SHP77 (cell line): ENCODE measurements around the gene R3HDM2.
"Not testable (repeated sequence)": the region's sequence is repeated elsewhere in the genome, so short reads cannot be mapped to it uniquely, and the experiment has no call there.

Experiments used
- DNase-seq, 2 experiments: peaks; one replicate each; lab custom pipeline; 2025; lab: John Stamatoyannopoulos, UW

The R3HDM2 gene

DNA sequence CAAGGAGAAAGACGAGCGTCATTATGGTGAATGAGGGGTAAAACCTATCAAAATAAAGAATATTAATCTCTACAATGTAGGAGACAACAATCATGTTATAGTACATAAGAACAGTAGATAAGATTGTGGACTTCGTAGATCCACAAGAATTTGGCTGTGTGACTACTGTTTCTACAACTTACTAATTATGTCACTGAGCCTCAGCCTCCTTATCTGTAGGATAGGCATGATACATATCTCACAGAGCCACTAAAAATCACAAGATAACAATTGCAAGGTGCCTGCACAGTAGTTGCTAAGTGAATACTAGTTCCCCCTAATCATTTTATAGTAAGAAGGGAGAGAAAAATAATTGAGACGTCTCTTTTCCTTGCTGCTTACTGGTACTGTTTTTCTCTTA lies 101.6 kb downstream of the R3HDM2 start:
- no peak for DNase-seq

DNA sequence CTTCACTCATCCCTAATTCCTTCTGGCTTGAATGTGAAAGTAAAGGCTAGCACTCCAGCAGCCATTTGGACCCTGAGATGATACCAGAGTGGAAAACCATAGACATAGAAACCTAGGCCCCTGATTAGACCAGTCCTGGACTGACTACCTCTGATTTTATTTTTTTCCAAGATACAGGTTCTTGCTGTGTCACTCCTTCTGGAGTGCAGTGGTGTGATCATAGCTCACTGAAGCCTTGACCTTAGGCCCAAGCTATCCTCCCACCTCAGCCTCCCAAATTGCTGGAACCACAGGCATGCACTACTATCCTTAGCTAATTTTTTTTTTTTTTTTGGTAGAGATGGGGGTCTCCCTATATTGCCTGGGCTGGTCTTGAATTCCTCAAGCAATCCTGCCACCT lies 105.4 kb downstream of the R3HDM2 start:
- no peak for DNase-seq

DNA sequence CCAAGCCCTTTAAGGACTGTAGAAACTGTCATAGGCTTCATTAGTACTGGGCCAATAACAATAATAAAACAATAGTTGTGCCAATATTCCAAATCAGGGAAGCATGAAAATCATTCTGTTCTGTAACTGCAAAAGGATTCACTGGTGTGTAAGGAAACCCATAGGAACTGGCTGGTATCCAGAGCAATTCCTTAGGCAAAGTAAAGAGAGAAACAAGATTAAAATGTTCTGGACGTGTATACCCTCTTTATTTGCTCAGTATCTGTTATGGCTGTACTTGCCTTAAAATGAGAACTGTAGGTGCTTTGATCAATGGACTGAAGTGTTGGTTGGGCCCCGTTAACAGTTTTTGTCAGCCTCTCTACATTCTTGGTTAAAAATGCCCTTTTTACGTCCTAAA lies 107.4 kb downstream of the R3HDM2 start:
- no peak for DNase-seq

DNA sequence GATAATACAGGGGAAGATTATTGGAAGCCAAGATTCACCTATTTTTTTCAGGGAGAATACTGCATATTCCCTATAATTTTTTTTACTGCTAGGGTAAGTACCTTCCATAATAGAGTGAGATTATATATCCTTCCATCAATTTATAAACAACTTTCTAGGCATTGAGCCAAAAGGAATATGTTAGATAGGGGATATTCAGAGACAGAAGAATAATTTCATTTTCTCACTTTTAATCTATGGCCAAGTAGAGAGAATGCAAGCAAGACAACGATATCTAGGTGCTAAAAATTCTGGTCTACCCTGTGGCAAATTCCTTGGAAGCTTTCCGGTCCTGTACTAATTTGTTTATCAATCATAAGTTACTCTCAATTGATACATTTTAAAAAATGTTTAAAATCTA lies 110.2 kb downstream of the R3HDM2 start:
- DNase-seq: no peak

- no peak for DNase-seq
Observed at GRCh38 chr12:57319678-57320469, 111.0 kb downstream of the R3HDM2 start.

GRCh38 chr12:57315681-57316080 lies 115.2 kb downstream of the R3HDM2 start:
- DNase-seq: no peak

GRCh38 chr12:57312287-57312686 lies 118.6 kb downstream of the R3HDM2 start:
- not testable (repeated sequence) for DNase-seq

DNA sequence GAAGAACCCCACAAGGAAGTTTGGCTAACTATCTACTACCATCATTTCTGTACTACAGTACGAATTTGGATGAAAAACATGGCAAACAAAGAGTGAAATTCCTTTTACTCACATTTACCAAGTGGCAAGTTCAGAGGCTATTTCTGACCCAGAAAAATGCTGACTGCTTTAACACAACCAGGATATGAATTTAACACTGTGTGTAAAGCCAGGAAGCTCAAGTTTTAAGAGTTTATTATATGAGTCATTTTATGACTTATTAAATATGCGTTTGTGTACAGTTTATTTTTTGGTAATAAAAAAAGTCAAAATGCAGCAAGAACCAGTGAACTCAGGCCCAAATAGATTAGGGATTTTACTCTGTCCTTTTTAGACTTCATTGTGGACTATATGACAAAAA lies 121.4 kb downstream of the R3HDM2 start:
- no peak for DNase-seq

DNA sequence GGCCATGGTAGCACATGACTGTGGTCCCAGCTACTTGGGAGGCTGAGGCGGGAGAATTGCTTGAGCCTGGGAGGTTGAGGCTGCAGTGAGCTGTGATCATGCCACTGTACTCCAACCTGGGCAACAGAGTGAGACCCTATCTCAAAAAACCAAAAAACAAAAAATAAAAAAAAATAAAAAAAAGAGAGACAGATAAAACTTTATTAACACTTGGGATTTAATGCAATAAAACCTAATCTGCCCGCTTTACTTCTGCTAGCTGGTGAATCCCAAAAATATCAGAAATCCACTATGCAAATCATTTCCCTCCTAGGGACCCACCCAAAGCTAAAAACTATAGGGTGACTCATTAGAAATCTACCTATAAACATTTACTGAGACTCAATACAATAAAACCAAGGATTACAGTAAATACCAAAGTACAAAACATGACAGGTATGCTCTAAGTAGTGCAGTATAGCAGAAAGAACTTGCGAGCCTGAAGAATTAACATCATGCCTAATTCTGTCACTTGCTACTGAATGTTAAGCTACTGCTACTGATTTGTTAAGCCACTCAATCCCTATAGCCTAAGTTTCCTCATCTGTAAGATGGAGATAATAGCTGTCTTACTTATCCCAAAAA lies 129.8 kb downstream of the R3HDM2 start:
- DNase-seq: no peak

DNA sequence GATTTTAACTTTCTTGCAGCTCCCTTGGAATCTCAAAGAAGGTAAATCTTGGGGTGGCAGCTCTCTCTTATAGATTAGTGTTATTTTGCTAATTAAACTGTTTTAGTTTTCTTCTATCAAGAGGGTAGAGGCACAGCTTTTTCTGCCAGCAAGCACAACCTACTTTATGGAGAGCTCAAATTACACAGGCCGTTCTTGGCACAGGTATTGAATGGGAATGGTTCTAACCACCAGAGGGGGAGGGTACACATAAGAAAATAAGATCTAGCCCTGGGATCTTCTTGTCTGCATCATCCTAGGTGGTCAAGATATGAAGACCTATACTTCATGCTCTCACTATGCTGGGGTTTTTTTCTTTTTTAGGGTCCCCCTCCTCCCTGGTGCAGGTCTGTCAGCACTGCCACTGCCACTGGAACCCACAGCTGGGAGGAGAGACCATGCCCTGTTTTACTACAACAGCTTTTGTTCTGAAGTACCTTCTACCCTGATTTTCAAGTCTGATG lies 131.3 kb downstream of the R3HDM2 start:
- DNase-seq: no peak

DNA sequence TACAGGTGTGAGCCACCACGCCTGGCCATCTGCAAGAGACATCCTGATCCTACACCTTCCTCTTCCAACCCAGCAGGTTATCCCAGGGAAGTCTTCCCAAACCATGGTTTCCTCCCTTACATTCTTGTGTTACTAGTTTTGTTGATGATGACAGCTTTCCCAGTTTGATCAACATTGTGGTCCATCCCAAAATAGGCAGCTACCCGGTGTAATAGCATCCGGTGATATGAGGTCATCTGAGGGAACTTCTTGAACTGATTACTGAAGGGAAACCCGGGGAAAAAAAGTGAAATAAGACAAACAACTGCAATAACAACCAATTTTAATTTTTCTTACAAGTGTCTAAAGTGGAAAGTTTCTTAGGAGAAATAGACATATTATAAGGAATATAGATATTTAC lies 134.6 kb downstream of the R3HDM2 start:
- no peak for DNase-seq

- not testable (repeated sequence) for DNase-seq
Observed at GRCh38 chr12:57282073-57282472, 148.8 kb downstream of the R3HDM2 start.

- DNase-seq: no peak
Observed at GRCh38 chr12:57280211-57281062, 150.4 kb downstream of the R3HDM2 start.

- no peak for DNase-seq
Observed at GRCh38 chr12:57278465-57279381, 152.1 kb downstream of the R3HDM2 start.

GRCh38 chr12:57276935-57277563 lies 153.8 kb downstream of the R3HDM2 start:
- peak in 1 of 2 experiments; percentile 8 for DNase-seq

- DNase-seq: not testable (repeated sequence)
Observed at GRCh38 chr12:57276233-57276632, 154.6 kb downstream of the R3HDM2 start.

DNA sequence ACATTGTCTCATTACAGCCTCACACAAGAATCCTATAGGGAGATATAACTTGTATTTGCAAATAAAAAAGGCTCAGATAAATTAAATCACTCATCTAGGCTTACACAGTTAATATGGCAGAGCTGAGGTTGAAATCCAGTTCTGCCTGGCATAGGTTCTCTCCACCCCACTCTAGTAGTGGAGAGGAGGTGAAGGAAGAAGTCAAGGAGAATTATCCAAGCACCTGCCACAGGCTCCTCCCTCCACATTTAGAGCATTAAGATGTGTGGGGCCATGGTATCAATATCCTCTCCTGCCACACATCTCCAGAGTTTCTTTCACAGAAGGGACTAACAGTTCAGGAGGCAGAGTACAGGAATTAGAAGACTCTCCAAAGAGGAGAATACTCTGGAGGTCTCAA lies 157.3 kb downstream of the R3HDM2 start:
- no peak for DNase-seq

GRCh38 chr12:57272337-57273151 lies 158.3 kb downstream of the R3HDM2 start:
- no peak for DNase-seq

- DNase-seq: no peak
Observed at GRCh38 chr12:57270966-57271470, 159.8 kb downstream of the R3HDM2 start.

DNA sequence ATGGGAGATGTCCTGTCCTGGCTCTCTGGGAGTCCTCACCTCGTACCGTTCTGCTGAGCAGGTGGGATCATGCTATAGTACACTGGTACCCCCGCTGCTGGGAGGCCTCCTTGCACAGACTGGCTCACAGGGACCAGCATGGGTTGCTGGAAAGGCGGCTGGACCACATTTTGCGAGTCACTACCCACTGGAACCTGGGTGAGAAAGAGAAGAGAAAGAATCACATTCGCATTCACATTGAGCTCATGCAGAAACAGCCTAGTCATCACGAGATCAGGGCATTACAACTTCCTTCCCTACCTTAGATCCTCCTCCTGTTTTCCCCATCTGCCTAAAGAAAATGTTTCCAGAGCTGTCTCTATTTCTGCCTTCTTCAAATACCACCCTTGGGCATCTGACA lies 162.6 kb downstream of the R3HDM2 start:
- DNase-seq: no peak
